ENCODE measurements around the gene GPRC5B.

- no peak for TF ChIP-seq EZH2 (IDR thresholded peaks at IDR 0.05)
- no peak for TF ChIP-seq POLR2AphosphoS5 (IDR thresholded peaks at IDR 0.05; ENCODE audit: borderline replicate concordance, low read depth, low read length)
- TF ChIP-seq FOXP2 (optimal IDR thresholded peaks at IDR 0.05; ENCODE audit: control extremely low read depth, extremely low read length, insufficient read depth) = no peak
These were observed 48.7 kb downstream of the GPRC5B start for GRCh38 chr16:19835968-19836421.

Measured in SK-N-MC (cell line).